Lower leg skin (tissue), 4 donors: ENCODE data around the gene EED. TPM values are rescaled to one million over a fixed set of nuclear protein-coding genes. Genes with fewer than 3 reads are reported as not detected.

Source experiments
- DNase-seq, 2 donors: peaks; one replicate each; pipeline ENCODE4 v3.0.0-alpha.2; 2019; ENCODE audit warnings: low spot score in 2 of 2
- H3K4me3 ChIP-seq: fragments of 200-600 bp; sonication (generic); 2 replicates; pipeline ENCODE4 v1.5.1; 2017; ENCODE audit warnings: mild to moderate bottlenecking, low read depth; ENCODE audit not compliant: poor library complexity, severe bottlenecking
- POLR2A ChIP-seq, 2 donors: fragments of 450-650 bp; IDR thresholded peaks; one replicate each; pipeline ENCODE4 v1.6.1; 2016 to 2017; ENCODE audit warnings: antibody characterized with exemption in 2 of 2, mild to moderate bottlenecking in 1 of 2, moderate library complexity in 1 of 2
- WGBS, 2 donors: methylation state at CpG; one replicate each; pipeline ENCODE4 v1.1.5; 2018; 5-methylcytosine and 5-hydroxymethylcytosine counted together
- intact Hi-C: fragments of 100-400 bp; cut with DNase I; formaldehyde crosslinking; loops from one replicate; pipeline ENCODE4 v1.15.0; 2023; ENCODE audit warnings: low total_unique reads
- total RNA-seq, 4 donors: library from RNA; depleted of rRNA; stranded (reverse); fragments of >200 nt; gene quantifications; one replicate each; pipeline ENCODE4 v1.1.0, GENCODE V29; 2016
- TF ChIP-seq, protein P1 (sequence below), 3 donors: fragments of 450-650 bp; IDR thresholded peaks; one replicate each; pipeline ENCODE4 v1.5.1; 2016; ENCODE audit warnings: antibody characterized with exemption in 3 of 3, mild to moderate bottlenecking in 3 of 3, moderate library complexity in 2 of 3

Gene EED, protein sequence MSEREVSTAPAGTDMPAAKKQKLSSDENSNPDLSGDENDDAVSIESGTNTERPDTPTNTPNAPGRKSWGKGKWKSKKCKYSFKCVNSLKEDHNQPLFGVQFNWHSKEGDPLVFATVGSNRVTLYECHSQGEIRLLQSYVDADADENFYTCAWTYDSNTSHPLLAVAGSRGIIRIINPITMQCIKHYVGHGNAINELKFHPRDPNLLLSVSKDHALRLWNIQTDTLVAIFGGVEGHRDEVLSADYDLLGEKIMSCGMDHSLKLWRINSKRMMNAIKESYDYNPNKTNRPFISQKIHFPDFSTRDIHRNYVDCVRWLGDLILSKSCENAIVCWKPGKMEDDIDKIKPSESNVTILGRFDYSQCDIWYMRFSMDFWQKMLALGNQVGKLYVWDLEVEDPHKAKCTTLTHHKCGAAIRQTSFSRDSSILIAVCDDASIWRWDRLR
- 10 to 100 TPM; 13.7 to 18.8 (median 16.2) TPM for total RNA-seq

DNA sequence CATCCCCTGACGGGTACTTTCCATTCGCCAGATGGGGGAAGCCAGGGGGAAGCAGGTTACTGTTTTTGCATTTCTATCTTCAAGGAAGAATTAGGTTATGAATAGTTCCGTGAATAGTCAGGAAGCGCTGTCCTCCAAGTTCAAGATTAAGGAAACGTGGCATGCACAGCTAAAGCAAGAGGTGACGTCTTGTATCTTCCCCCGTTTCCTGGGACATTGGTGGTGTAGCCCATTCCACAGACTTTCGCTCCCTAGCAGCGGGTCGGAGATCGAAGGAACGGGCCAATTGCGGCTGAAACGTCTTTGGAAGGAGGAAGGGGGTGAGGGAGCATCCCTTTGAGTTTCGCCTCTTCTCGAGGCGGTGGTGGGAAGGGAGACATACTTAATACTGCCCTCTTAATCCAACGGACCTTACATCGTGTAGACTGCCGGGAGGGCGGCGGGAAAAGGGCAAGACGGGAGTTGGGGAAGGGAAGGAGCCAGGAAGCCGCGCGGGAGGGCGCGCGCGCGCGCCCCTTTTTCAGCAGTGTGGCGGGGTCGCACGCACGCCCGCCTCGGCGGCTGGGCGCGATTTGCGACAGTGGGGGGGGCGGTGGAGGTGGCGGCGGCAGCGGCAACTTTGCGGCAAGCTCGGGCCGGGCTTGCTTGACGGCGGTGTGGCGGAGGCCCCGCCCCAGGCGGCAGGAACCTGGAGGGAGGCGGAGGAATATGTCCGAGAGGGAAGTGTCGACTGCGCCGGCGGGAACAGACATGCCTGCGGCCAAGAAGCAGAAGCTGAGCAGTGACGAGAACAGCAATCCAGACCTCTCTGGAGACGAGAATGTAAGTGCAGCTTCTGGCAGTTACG is at the start of gene EED:
Gene EED, plus strand, starts transcription at position 232 of the 847 bp plus-strand sequence. Its CDS starts 477 bp downstream, at position 709.
- peak; percentile 92 to 99 for DNase-seq
- intact Hi-C loops, result no loop called here
- no peak for TF ChIP-seq POLR2A (IDR thresholded peaks at IDR 0.05)
- TF ChIP-seq, protein P1, sequence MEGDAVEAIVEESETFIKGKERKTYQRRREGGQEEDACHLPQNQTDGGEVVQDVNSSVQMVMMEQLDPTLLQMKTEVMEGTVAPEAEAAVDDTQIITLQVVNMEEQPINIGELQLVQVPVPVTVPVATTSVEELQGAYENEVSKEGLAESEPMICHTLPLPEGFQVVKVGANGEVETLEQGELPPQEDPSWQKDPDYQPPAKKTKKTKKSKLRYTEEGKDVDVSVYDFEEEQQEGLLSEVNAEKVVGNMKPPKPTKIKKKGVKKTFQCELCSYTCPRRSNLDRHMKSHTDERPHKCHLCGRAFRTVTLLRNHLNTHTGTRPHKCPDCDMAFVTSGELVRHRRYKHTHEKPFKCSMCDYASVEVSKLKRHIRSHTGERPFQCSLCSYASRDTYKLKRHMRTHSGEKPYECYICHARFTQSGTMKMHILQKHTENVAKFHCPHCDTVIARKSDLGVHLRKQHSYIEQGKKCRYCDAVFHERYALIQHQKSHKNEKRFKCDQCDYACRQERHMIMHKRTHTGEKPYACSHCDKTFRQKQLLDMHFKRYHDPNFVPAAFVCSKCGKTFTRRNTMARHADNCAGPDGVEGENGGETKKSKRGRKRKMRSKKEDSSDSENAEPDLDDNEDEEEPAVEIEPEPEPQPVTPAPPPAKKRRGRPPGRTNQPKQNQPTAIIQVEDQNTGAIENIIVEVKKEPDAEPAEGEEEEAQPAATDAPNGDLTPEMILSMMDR (IDR thresholded peaks at IDR 0.05), result no peak
- H3K4me3 ChIP-seq, result peak within 1 kb of the TSS; percentile 95
- WGBS, 2 donors, result 0% methylated on average over 60 to 63 of the region's 64 CpGs

DNA sequence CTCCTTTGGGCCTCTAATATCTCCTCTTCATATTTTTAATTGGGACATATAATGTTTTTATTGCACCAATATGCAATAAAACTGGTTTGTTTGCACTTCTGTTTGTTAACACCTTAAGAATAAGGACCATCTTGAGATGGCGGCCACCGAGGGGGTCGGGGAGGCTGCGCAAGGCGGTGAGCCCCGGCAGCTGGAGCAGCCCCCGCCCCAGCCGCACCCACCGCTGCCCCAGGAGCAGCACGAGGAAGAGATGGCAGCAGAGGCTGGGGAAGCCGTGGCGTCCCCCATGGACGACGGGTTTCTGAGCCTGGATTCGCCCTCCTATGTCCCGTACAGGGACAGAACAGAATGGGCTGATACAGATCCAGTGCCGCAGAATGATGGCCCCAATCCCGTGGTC is 49.6 kb upstream of the EED start:
- TF ChIP-seq, protein P1 (IDR thresholded peaks at IDR 0.05), result no peak
- no peak for TF ChIP-seq POLR2A (IDR thresholded peaks at IDR 0.05)
- H3K4me3 ChIP-seq, result no peak overlapping the region
- 92 to 96% methylated on average over 18 of the region's 18 CpGs for WGBS, 2 donors
- intact Hi-C loops, result no loop called here
- no peak for DNase-seq

DNA sequence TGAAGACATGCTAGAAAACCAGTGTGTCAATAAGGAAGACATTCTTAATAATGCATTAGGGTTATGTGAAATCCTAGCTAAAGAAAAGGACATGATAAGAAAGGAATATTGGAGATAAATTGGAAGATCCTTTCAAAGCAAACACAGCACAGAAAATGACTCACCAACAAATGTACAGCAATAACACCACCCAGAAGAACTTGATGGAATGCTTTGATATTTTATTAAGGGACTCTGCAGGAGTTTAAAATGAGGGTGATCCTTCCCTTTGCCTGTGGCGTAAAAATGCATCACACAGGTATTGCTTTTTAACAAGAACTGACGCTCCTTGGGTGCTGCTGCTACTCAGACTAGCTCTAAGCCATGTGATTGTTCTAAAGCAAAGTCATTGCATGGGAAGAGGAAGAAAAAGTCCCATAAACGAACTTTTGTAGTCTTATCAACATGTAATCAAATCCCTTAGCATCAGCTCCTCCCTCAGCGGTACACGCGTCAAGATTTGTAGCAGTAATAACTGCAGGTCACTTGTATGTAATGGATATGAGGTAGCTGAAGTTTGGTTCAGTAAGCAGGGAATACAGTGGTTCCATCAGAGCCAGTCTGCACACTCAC is 48.4 kb upstream of the EED start:
- intact Hi-C loops, result no loop called here
- WGBS, 2 donors, result 45 to 51% methylated on average over 6 of the region's 6 CpGs
- no peak for DNase-seq
- no peak overlapping the region for H3K4me3 ChIP-seq
- TF ChIP-seq, protein P1 (IDR thresholded peaks at IDR 0.05), result no peak
- no peak for TF ChIP-seq POLR2A (IDR thresholded peaks at IDR 0.05)

DNA sequence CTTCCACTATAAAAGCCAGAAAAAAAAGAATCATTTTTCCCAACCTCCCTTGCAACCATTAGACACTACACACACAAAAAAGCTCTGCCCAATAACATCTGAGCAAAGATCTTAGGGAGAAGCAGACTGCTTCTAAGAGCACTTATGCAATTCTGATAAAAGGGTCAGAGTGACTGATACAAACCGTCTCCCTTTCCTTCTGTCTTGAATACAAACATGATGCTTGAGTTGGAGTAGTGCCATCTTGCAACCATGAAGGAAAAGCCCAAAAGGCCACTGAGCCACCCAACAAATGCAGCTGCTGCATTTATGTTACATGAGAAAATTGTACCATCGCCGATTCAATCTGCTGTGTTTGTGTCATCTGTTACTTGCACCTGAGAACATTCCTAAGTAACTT is 47.6 kb upstream of the EED start:
- H3K4me3 ChIP-seq, result no peak overlapping the region
- WGBS, 2 donors, result 70 to 71% methylated on average over 3 of the region's 3 CpGs
- no peak for TF ChIP-seq POLR2A (IDR thresholded peaks at IDR 0.05)
- TF ChIP-seq, protein P1 (IDR thresholded peaks at IDR 0.05), result no peak
- intact Hi-C loops, result no loop called here
- DNase-seq, result no peak

DNA sequence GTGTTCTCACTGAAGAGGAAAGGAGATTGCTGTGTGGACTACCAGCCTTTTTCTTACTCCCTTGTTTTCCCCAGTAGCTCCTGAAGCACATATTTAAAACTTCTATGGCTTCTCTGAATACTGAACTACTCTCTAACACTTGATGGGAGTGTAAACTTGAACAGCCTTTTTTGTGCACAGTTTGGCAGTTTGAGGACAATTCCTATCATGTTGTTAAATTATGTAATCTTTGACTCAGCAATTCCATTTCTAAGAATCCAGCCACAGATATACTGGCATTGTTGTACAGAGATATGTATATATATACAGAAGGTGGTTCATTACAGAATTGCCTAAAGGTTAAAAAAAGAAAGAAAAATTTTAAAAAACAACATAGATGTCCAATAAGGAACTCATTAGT is 47.1 kb upstream of the EED start:
- no peak for DNase-seq
- no peak for TF ChIP-seq POLR2A (IDR thresholded peaks at IDR 0.05)
- TF ChIP-seq, protein P1 (IDR thresholded peaks at IDR 0.05), result no peak
- intact Hi-C loops, result no loop called here
- no peak overlapping the region for H3K4me3 ChIP-seq
